ENCODE data around the gene QKI.

Gene QKI

GRCh38 chr6:163563318-163563717 is 148.8 kb downstream of the QKI start:
- no peak for TF ChIP-seq CTCF (IDR thresholded peaks at IDR 0.05; ENCODE audit: low read depth, low read length, missing control alignments)
- no peak overlapping the region for H3K4me3 ChIP-seq (ENCODE audit: low read depth, low read length)
- DNase-seq (ENCODE audit: low read depth): no peak
- in situ Hi-C loops (cut with HindIII; ENCODE audit: low sequenced_read_pairs): no loop called here

- no peak for DNase-seq (ENCODE audit: low read depth)
- no peak for TF ChIP-seq CTCF (IDR thresholded peaks at IDR 0.05; ENCODE audit: low read depth, low read length, missing control alignments)
- no peak overlapping the region for H3K4me3 ChIP-seq (ENCODE audit: low read depth, low read length)
- in situ Hi-C loops (cut with HindIII; ENCODE audit: low sequenced_read_pairs): no loop called here
These were observed 150.0 kb downstream of the QKI start for GRCh38 chr6:163564534-163564933.

GRCh38 chr6:163565140-163565539 is 150.6 kb downstream of the QKI start:
- no peak overlapping the region for H3K4me3 ChIP-seq (ENCODE audit: low read depth, low read length)
- DNase-seq (ENCODE audit: low read depth): no peak
- no peak for TF ChIP-seq CTCF (IDR thresholded peaks at IDR 0.05; ENCODE audit: low read depth, low read length, missing control alignments)
- in situ Hi-C loops (cut with HindIII; ENCODE audit: low sequenced_read_pairs): no loop called here

- no peak overlapping the region for H3K4me3 ChIP-seq (ENCODE audit: low read depth, low read length)
- in situ Hi-C loops (cut with HindIII; ENCODE audit: low sequenced_read_pairs): no loop called here
These were observed 151.5 kb downstream of the QKI start for GRCh38 chr6:163566056-163566455.

GRCh38 chr6:163568275-163568674 is 153.8 kb downstream of the QKI start:
- H3K4me3 ChIP-seq (ENCODE audit: low read depth, low read length): no peak overlapping the region
- in situ Hi-C loops (cut with HindIII; ENCODE audit: low sequenced_read_pairs): no loop called here
- DNase-seq (ENCODE audit: low read depth): no peak
- no peak for TF ChIP-seq CTCF (IDR thresholded peaks at IDR 0.05; ENCODE audit: low read depth, low read length, missing control alignments)

More at GRCh38 chr6:163566056-163566455, 151.5 kb downstream of the QKI start:
- no peak for DNase-seq (ENCODE audit: low read depth)
- TF ChIP-seq CTCF (IDR thresholded peaks at IDR 0.05; ENCODE audit: low read depth, low read length, missing control alignments): no peak

GRCh38 chr6:163570579-163571231 is 156.2 kb downstream of the QKI start:
- H3K4me3 ChIP-seq (ENCODE audit: low read depth, low read length): no peak overlapping the region
- in situ Hi-C loops (cut with HindIII; ENCODE audit: low sequenced_read_pairs): no loop called here
- TF ChIP-seq CTCF (IDR thresholded peaks at IDR 0.05; ENCODE audit: low read depth, low read length, missing control alignments): no peak
- DNase-seq (ENCODE audit: low read depth): no peak

Data from astrocyte of the cerebellum (primary cell).